ENCODE measurements around the gene ABR. TPM values are rescaled to one million over a fixed set of nuclear protein-coding genes. Genes with fewer than 3 reads are reported as not detected.

The ABR gene
- total and polyA plus RNA-seq, 4 donors = 2.7 to 12.9 (median 6.8) TPM

GRCh38 chr17:970364-970763 is 209.4 kb downstream of the ABR start:
- Histone ChIP-seq H3K9ac (ENCODE audit: low read depth in 1 of 2, low read length in 2 of 2) (no peak overlapping the region), H3K4me3 (ENCODE audit: low read depth in 1 of 3, low read length in 3 of 3) (no peak overlapping the region)

More at GRCh38 chr17:970364-970763, 209.4 kb downstream of the ABR start:
- DNase-seq (ENCODE audit: low spot score) = no peak
- 75% methylated on average over 9 of the region's 9 CpGs for WGBS
- peaks cover 0 to 2% (median 0%) of the 10 kb centered on the region in 4 donors for H3K36me3 ChIP-seq (ENCODE audit: control insufficient read depth in 4 of 4, insufficient read depth in 3 of 4, low read depth in 1 of 4, low read length in 3 of 4)
- no peaks in the 10 kb centered on the region for H3K4me1 ChIP-seq (ENCODE audit: control insufficient read depth in 4 of 4, insufficient read depth in 4 of 4, low read length in 3 of 4)
- H3K27me3 ChIP-seq (ENCODE audit: control insufficient read depth in 4 of 4, insufficient read depth in 4 of 4, low read length in 3 of 4) = no peaks in the 10 kb centered on the region
- H3K27ac ChIP-seq (ENCODE audit: low read depth in 1 of 2, low read length in 2 of 2) = no peak overlapping the region
- no peak for TF ChIP-seq CTCF (IDR thresholded peaks at IDR 0.05; ENCODE audit: low read depth, low read length, missing input control)
- TF ChIP-seq FOXA1 (IDR thresholded peaks at IDR 0.05) = no peak
- no peak for TF ChIP-seq TAF1 (conservative IDR thresholded peaks at IDR 0.05)
- TF ChIP-seq, protein P1, sequence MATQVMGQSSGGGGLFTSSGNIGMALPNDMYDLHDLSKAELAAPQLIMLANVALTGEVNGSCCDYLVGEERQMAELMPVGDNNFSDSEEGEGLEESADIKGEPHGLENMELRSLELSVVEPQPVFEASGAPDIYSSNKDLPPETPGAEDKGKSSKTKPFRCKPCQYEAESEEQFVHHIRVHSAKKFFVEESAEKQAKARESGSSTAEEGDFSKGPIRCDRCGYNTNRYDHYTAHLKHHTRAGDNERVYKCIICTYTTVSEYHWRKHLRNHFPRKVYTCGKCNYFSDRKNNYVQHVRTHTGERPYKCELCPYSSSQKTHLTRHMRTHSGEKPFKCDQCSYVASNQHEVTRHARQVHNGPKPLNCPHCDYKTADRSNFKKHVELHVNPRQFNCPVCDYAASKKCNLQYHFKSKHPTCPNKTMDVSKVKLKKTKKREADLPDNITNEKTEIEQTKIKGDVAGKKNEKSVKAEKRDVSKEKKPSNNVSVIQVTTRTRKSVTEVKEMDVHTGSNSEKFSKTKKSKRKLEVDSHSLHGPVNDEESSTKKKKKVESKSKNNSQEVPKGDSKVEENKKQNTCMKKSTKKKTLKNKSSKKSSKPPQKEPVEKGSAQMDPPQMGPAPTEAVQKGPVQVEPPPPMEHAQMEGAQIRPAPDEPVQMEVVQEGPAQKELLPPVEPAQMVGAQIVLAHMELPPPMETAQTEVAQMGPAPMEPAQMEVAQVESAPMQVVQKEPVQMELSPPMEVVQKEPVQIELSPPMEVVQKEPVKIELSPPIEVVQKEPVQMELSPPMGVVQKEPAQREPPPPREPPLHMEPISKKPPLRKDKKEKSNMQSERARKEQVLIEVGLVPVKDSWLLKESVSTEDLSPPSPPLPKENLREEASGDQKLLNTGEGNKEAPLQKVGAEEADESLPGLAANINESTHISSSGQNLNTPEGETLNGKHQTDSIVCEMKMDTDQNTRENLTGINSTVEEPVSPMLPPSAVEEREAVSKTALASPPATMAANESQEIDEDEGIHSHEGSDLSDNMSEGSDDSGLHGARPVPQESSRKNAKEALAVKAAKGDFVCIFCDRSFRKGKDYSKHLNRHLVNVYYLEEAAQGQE (IDR thresholded peaks at IDR 0.05) = no peak
- no peak for TF ChIP-seq ZBTB33 (IDR thresholded peaks at IDR 0.05)
- no peak for TF ChIP-seq JUND (IDR thresholded peaks at IDR 0.05)
- TF ChIP-seq FOXA2 (IDR thresholded peaks at IDR 0.05) = no peak
- no peak for TF ChIP-seq EGR1 (IDR thresholded peaks at IDR 0.05; ENCODE audit: low read depth in 2 of 2)
- no peak for TF ChIP-seq HNF4G (IDR thresholded peaks at IDR 0.05)
- TF ChIP-seq, protein P2, sequence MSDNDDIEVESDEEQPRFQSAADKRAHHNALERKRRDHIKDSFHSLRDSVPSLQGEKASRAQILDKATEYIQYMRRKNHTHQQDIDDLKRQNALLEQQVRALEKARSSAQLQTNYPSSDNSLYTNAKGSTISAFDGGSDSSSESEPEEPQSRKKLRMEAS (IDR thresholded peaks at IDR 0.05) = no peak
- no peak for TF ChIP-seq SP1 (IDR thresholded peaks at IDR 0.05)
- no peak for TF ChIP-seq RXRA (IDR thresholded peaks at IDR 0.05)
- H3K9me3 ChIP-seq (ENCODE audit: control insufficient read depth in 4 of 4, low read length in 3 of 4) = no peaks in the 10 kb centered on the region

Measured in liver (tissue), 9 donors.